Thyroid gland (tissue), 4 donors: ENCODE results near the gene PCBP3.

Experiments
- CTCF ChIP-seq, 6 experiments: fragments of 200-600 bp in 3 of 6; fragments of 450-650 bp in 3 of 6; sonication (generic) in 3 of 6; IDR thresholded peaks; one replicate each; pipeline ENCODE4 v1.5.1; 2016 to 2019; ENCODE audit warnings: antibody characterized with exemption in 6 of 6, mild to moderate bottlenecking in 2 of 6, inconsistent platforms in 1 of 6, moderate library complexity in 1 of 6
- POLR2A ChIP-seq, 2 donors: fragments of 450-650 bp; IDR thresholded peaks; one replicate each; pipeline ENCODE4 v1.6.1; 2017; ENCODE audit warnings: antibody characterized with exemption in 2 of 2, mild to moderate bottlenecking in 2 of 2, moderate library complexity in 1 of 2

GRCh38 chr21:45724345-45724961 lies 80.9 kb downstream of the PCBP3 start:
- TF ChIP-seq POLR2A (IDR thresholded peaks at IDR 0.05): no peak
- TF ChIP-seq CTCF (IDR thresholded peaks at IDR 0.05): no peak
